NCI-H2196 (cell line): ENCODE data around the gene SIRPA.

ENCODE experiments used
- DNase-seq: peaks from one replicate; lab custom pipeline; 2025; ENCODE audit not compliant: unreplicated experiment; lab: John Stamatoyannopoulos, UW

Gene SIRPA

GRCh38 chr20:1947535-1947846 lies 52.3 kb downstream of the SIRPA start:
- no peak for DNase-seq

- no peak for DNase-seq
Observed at GRCh38 chr20:1949347-1950100, 54.3 kb downstream of the SIRPA start.

GRCh38 chr20:1950836-1951235 lies 55.6 kb downstream of the SIRPA start:
- no peak for DNase-seq

GRCh38 chr20:1951436-1952115 lies 56.4 kb downstream of the SIRPA start:
- DNase-seq: no peak

GRCh38 chr20:1952737-1953530 lies 57.7 kb downstream of the SIRPA start:
- peak; percentile 35 for DNase-seq

GRCh38 chr20:1953621-1954020 lies 58.4 kb downstream of the SIRPA start:
- DNase-seq: no peak

- no peak for DNase-seq
Observed at GRCh38 chr20:1955217-1955616, 60.0 kb downstream of the SIRPA start.

- no peak for DNase-seq
Observed at GRCh38 chr20:1958426-1958825, 63.2 kb downstream of the SIRPA start.

- no peak for DNase-seq
Observed at GRCh38 chr20:1959156-1959555, 63.9 kb downstream of the SIRPA start.

- DNase-seq: no peak
Observed at GRCh38 chr20:1961374-1961773, 66.2 kb downstream of the SIRPA start.

GRCh38 chr20:1964061-1964460 lies 68.9 kb downstream of the SIRPA start:
- no peak for DNase-seq

GRCh38 chr20:1964659-1965405 lies 69.6 kb downstream of the SIRPA start:
- DNase-seq: no peak

- peak; percentile 80 for DNase-seq
Observed at GRCh38 chr20:1965520-1966351, 70.5 kb downstream of the SIRPA start.

GRCh38 chr20:1968964-1969363 lies 73.8 kb downstream of the SIRPA start:
- DNase-seq: no peak

- DNase-seq: no peak
Observed at GRCh38 chr20:1971893-1972586, 76.8 kb downstream of the SIRPA start.

GRCh38 chr20:1973601-1974440 lies 78.6 kb downstream of the SIRPA start:
- DNase-seq: no peak

- DNase-seq: no peak
Observed at GRCh38 chr20:1975291-1975690, 80.1 kb downstream of the SIRPA start.

GRCh38 chr20:1979106-1979778 lies 84.0 kb downstream of the SIRPA start:
- no peak for DNase-seq
